ENCODE data around the gene LTO1. TPM values are rescaled to one million over a fixed set of nuclear protein-coding genes. Genes with fewer than 3 reads are reported as not detected.

LTO1 gene
- total RNA-seq, 4 donors from 2014 or later = 28.3 to 131 (median 54.6) TPM

- Histone ChIP-seq H3K36me3 (no peaks in the 10 kb centered on the region), H3K27me3 (peaks cover 86% of the 10 kb centered on the region), H3K9me3 (no peaks in the 10 kb centered on the region), H3K27ac (no peak within 1 kb of the TSS), H3K4me3 (peak within 1 kb of the TSS in 2 of 4 donors; percentile 3 to 22), H3K4me1 (peaks cover 6 to 41% (median 28%) of the 10 kb centered on the region in 4 donors)
- intact Hi-C loops (cut with DNase I; ENCODE audit: low total_unique reads) (no loop called here), in situ Hi-C loops (cut with MboI; ENCODE audit: low pct_ligation_motif_present in 1 of 4, low pct_unique_long_range_greater_than_20kb in 1 of 4, low sequenced_read_pairs in 3 of 4) (loop anchor here in 2 of 4 donors (25.0 kb wide), 2 partner anchors 183 to 483 kb away; no protein-coding TSS in a partner anchor)
- TF ChIP-seq POLR2A (IDR thresholded peaks at IDR 0.05) = no peak
- TF ChIP-seq CTCF (IDR thresholded peaks at IDR 0.05) = no peak
- no peak for TF ChIP-seq EP300 (IDR thresholded peaks at IDR 0.05; ENCODE audit: low read depth)
- no peak for TF ChIP-seq POLR2AphosphoS5 (IDR thresholded peaks at IDR 0.05)
- no peak for DNase-seq
- WGBS, 2 donors (ENCODE audit: low coverage in 1 of 2) = 0 to 2% methylated on average over 2 to 28 of the region's 67 CpGs
These were observed 28.8 kb upstream of the LTO1 start, which contains the start of gene FGF19 for GRCh38 chr11:69703768-69704507. FGF19 (minus strand) TSS chr11:69704022; CDS start chr11:69703876, 146 bp downstream.

GRCh38 chr11:69703453-69703767 is 28.3 kb upstream of the LTO1 start:
- peaks cover 6 to 41% (median 28%) of the 10 kb centered on the region in 4 donors for H3K4me1 ChIP-seq
- no peak for DNase-seq
- 1% methylated on average over 21 of the region's 34 CpGs; no CpG with 5 or more reads in 1 of the 2 donors for WGBS, 2 donors (ENCODE audit: low coverage in 1 of 2)

GRCh38 chr11:69702769-69703452 is 27.8 kb upstream of the LTO1 start:
- Histone ChIP-seq H3K36me3 (no peaks in the 10 kb centered on the region), H3K27ac (no peak overlapping the region), H3K9me3 (no peaks in the 10 kb centered on the region), H3K27me3 (peaks cover 95% of the 10 kb centered on the region), H3K4me1 (peaks cover 6 to 41% (median 28%) of the 10 kb centered on the region in 4 donors), H3K4me3 (no peak overlapping the region)
- TF ChIP-seq POLR2AphosphoS5 (IDR thresholded peaks at IDR 0.05) = no peak
- TF ChIP-seq EP300 (IDR thresholded peaks at IDR 0.05; ENCODE audit: low read depth) = no peak
- TF ChIP-seq CTCF (IDR thresholded peaks at IDR 0.05) = no peak
- TF ChIP-seq POLR2A (IDR thresholded peaks at IDR 0.05) = no peak
- 0 to 18% methylated on average over 1 to 43 of the region's 45 CpGs for WGBS, 2 donors (ENCODE audit: low coverage in 1 of 2)
- intact Hi-C loops (cut with DNase I; ENCODE audit: low total_unique reads) = no loop called here
- no peak for DNase-seq
- in situ Hi-C loops (cut with MboI; ENCODE audit: low pct_ligation_motif_present in 1 of 4, low pct_unique_long_range_greater_than_20kb in 1 of 4, low sequenced_read_pairs in 3 of 4) = loop anchor here in 2 of 4 donors (25.0 kb wide), 2 partner anchors 184 to 484 kb away; no protein-coding TSS in a partner anchor

More at GRCh38 chr11:69703453-69703767, 28.3 kb upstream of the LTO1 start:
- H3K27me3 ChIP-seq = peaks cover 90% of the 10 kb centered on the region
- no peak overlapping the region for H3K27ac ChIP-seq
- intact Hi-C loops (cut with DNase I; ENCODE audit: low total_unique reads) (no loop called here), in situ Hi-C loops (cut with MboI; ENCODE audit: low pct_ligation_motif_present in 1 of 4, low pct_unique_long_range_greater_than_20kb in 1 of 4, low sequenced_read_pairs in 3 of 4) (loop anchor here in 2 of 4 donors (25.0 kb wide), 2 partner anchors 184 to 484 kb away; no protein-coding TSS in a partner anchor)
- no peaks in the 10 kb centered on the region for H3K36me3 ChIP-seq
- no peak overlapping the region for H3K4me3 ChIP-seq
- TF ChIP-seq POLR2A (IDR thresholded peaks at IDR 0.05) (no peak), POLR2AphosphoS5 (IDR thresholded peaks at IDR 0.05) (no peak), EP300 (IDR thresholded peaks at IDR 0.05; ENCODE audit: low read depth) (no peak), CTCF (IDR thresholded peaks at IDR 0.05) (no peak)
- H3K9me3 ChIP-seq = no peaks in the 10 kb centered on the region

- in situ Hi-C loops (cut with MboI; ENCODE audit: low pct_ligation_motif_present in 1 of 4, low pct_unique_long_range_greater_than_20kb in 1 of 4, low sequenced_read_pairs in 3 of 4) (loop anchor here in 2 of 4 donors (25.0 kb wide), 2 partner anchors 185 to 485 kb away; no protein-coding TSS in a partner anchor), intact Hi-C loops (cut with DNase I; ENCODE audit: low total_unique reads) (no loop called here)
- H3K9me3 ChIP-seq = no peaks in the 10 kb centered on the region
- no peak overlapping the region for H3K4me3 ChIP-seq
- no peaks in the 10 kb centered on the region for H3K36me3 ChIP-seq
- peaks cover 99% of the 10 kb centered on the region for H3K27me3 ChIP-seq
- DNase-seq = no peak
- H3K4me1 ChIP-seq = peaks cover 6 to 41% (median 27%) of the 10 kb centered on the region in 4 donors
- WGBS, 2 donors (ENCODE audit: low coverage in 1 of 2) = 7% methylated on average over 33 of the region's 35 CpGs; no CpG with 5 or more reads in 1 of the 2 donors
- no peak overlapping the region for H3K27ac ChIP-seq
- no peak for TF ChIP-seq CTCF (IDR thresholded peaks at IDR 0.05)
- no peak for TF ChIP-seq EP300 (IDR thresholded peaks at IDR 0.05; ENCODE audit: low read depth)
- no peak for TF ChIP-seq POLR2A (IDR thresholded peaks at IDR 0.05)
- no peak for TF ChIP-seq POLR2AphosphoS5 (IDR thresholded peaks at IDR 0.05)
These were observed 27.1 kb upstream of the LTO1 start for GRCh38 chr11:69702239-69702691.

Measured in transverse colon (tissue), 4 donors.